GM10847 (cell line): Measurements from ENCODE around the gene TPRG1L.

Experiments
- POLR2A ChIP-seq: IDR thresholded peaks from 2 replicates; pipeline ENCODE4 v1.6.1; 2011; ENCODE audit not compliant: insufficient read length; ENCODE audit errors: extremely low read depth

The TPRG1L gene

DNA sequence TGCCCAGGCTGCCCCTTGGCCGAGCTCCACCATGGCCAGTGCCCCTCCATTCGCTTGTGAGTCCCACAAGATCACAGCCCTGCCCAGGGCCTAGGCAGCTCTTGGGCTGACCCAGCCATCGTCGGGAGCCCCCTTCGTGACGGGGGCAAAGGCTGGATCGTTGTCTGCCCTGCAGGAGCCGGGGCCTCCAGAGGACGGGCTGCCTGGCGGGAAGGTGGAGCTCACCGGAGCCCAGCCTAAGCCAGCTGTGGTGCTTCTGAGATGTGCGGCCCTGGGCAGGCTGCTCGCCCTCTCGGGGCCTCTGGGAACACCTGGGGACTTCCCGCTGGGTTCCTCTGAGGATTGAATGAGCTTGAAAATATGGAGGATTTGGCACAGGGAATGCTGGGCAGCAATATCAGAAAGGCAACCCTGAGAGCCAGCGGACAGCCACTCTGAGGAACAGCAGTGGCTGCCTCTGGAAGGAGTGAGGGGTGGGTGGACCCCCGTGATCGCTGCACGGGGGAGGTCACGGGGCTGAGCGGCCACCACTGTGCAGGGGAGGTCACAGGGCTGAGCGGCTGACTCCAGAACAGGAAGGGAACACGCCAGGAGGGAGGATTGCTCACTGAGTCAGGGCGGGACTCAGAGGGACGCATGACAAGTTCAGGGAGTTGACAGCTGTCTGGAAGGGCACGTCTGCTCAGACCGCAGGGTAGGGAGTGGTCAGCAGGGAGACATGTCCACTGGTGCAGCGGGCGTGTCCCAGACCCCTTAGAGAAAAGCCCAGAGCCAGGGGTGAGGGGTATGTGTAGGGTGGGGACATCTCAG, 46.8 kb downstream of the TPRG1L start:
- no peak for TF ChIP-seq POLR2A

- TF ChIP-seq POLR2A = no peak
These were observed 47.6 kb downstream of the TPRG1L start for GRCh38 chr1:3672231-3672970.

GRCh38 chr1:3672971-3673361, 48.2 kb downstream of the TPRG1L start:
- TF ChIP-seq POLR2A = no peak

DNA sequence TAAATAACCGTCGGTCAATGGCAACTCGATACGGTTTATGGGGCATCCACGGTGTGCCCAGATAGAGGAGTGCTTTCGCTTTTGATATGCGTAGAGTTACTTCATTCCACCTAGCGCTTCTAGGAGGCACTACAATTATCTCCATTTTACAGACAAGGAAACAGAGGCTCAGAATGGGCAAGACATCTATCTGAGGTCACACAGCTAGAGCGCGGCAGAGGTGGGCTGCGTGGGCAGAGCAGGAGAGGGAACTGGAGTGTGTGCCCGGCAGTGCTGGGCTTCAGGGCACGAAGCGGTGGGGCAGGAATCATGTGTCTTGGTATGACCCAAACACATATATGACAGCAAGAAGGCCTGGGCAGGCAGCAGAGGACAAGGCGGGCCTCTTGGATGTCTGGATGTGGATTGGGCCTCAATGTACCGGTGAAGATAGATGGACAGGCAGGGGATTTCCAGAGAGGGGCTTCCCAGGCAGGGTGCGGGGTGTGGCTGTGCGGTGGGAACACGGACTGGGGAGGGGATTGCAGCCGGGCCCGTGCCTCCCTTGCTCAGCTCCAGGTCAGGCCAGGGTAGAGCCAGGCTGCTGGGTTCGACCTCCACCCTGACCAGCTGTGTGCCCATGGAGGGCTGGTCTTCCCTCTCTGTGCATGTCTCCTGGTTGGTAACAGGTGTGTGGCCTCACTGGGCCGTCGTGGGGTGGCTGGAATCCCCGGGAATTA, 48.7 kb downstream of the TPRG1L start:
- TF ChIP-seq POLR2A = no peak

GRCh38 chr1:3674100-3675094, 49.6 kb downstream of the TPRG1L start:
- no peak for TF ChIP-seq POLR2A

DNA sequence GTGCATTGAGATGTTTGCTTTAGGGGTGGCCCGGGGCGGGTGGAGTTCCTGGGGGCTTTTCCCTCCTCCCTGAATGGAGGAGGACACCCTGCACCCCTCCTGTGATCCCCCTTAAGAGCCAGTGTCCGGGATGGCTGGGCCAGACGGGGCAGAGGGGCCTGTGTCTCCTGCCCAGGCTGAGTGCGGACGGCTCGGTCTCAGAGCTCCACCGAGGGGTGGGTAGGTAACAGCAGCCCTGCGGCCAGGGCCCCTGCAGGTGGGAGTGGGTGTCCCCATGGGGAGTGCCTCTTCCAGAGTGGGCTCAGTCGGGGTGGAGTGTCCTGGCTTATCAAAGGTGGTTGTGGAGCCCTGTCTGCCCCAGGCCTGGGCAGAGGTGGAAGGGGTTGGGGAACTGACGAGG, 50.6 kb downstream of the TPRG1L start:
- TF ChIP-seq POLR2A = no peak

GRCh38 chr1:3676581-3677470, 52.0 kb downstream of the TPRG1L start:
- no peak for TF ChIP-seq POLR2A

DNA sequence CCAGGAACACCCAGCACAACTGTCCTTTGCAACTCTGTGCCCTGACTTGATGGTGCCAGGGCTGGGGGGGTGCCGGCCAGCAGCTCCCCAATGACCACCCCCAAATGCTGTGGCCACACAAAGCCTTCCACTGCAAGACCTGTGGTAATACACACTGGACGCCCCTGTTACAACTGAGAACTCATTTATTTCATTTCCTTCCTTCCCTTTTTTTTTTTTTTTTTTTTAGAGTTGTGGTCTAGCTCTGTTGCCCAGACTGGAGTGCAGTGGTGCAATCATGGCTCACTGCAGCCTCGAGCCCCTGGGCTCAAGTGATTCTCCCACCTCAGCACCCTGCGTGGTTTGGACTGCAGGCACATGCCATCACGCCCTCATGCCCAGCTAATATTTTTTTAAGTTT, 52.7 kb downstream of the TPRG1L start:
- TF ChIP-seq POLR2A = no peak

DNA sequence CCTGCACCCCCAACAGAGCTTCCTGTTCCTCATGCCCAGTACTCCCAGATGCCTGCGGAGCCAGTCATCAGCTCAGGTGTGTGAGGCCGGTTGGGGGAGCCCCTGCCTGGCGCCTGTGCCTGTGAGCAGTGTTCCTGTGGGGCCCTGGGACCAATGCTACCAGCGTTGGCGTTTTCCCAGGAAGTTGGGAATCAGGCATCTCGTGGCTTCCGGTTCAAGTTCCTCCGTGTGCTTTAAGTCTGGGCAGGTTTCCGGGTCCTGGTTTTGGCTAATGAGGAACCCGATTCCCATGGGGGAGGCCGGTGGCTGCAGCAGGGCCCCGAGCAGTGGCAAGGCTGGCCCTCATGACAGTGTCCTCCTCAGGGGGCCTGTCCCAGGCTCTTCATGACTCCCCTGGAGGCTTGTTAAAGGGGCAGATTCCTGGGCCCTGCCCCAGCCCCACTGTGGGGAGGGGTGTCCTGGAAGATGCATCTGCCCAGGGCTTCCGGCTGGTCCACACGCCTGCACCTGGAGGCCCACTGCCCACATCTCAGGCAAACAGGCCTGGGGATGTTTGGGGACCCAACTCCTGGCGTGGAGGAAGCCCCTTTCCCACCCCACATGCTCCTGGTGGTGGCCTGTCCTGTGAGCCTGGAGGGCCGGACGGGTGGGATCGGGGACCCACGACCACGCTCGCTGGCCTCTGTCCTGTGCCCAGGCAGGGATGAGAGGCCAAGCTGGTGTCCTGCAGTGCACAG, 53.7 kb downstream of the TPRG1L start:
- TF ChIP-seq POLR2A = no peak

- TF ChIP-seq POLR2A = no peak
These were observed 54.3 kb downstream of the TPRG1L start for GRCh38 chr1:3679098-3679555.
